Testis (tissue), 2 donors: Measurements from ENCODE around the gene TNFRSF6B.
"Not testable (repeated sequence)": the region's sequence is repeated elsewhere in the genome, so short reads cannot be mapped to it uniquely, and the experiment has no call there.

ENCODE experiments used
- POLR2A ChIP-seq: fragments of 450-650 bp; IDR thresholded peaks from one replicate; pipeline ENCODE4 v1.6.1; 2017; ENCODE audit warnings: antibody characterized with exemption, mild to moderate bottlenecking, moderate library complexity
- TF ChIP-seq, protein P1 (sequence below), 3 experiments: fragments of 450-650 bp in 2 of 3; fragments of 200-600 bp in 1 of 3; sonication (generic) in 1 of 3; IDR thresholded peaks; one replicate each; pipeline ENCODE4 v1.5.1; 2016 to 2019; ENCODE audit warnings: antibody characterized with exemption in 3 of 3, mild to moderate bottlenecking in 2 of 3, moderate library complexity in 1 of 3

DNA sequence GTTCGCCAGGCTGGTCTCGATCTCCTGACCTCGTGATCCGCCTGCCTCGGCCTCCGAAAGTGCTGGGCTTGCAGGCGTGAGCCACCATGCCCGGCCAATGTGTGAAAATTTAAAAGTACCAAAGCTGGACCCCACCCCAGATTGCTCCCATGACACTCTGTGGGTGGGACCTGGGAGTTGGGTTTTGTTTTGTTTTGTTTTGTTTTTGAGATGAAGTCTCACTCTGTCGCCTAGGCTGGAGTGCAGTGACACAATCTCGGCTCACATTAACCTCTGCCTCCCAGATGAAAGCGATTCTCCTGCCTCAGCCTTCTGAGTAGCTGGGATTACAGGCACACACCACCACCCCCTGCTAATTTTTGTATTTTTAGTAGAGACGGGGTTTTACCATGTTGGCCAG lies 24.8 kb upstream of the TNFRSF6B start:
- TF ChIP-seq, protein P1, sequence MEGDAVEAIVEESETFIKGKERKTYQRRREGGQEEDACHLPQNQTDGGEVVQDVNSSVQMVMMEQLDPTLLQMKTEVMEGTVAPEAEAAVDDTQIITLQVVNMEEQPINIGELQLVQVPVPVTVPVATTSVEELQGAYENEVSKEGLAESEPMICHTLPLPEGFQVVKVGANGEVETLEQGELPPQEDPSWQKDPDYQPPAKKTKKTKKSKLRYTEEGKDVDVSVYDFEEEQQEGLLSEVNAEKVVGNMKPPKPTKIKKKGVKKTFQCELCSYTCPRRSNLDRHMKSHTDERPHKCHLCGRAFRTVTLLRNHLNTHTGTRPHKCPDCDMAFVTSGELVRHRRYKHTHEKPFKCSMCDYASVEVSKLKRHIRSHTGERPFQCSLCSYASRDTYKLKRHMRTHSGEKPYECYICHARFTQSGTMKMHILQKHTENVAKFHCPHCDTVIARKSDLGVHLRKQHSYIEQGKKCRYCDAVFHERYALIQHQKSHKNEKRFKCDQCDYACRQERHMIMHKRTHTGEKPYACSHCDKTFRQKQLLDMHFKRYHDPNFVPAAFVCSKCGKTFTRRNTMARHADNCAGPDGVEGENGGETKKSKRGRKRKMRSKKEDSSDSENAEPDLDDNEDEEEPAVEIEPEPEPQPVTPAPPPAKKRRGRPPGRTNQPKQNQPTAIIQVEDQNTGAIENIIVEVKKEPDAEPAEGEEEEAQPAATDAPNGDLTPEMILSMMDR (IDR thresholded peaks at IDR 0.05): not testable (repeated sequence)
- not testable (repeated sequence) for TF ChIP-seq POLR2A
